Adrenal gland (tissue), 12 donors: ENCODE data around the gene XIRP2. TPM values are rescaled to one million over a fixed set of nuclear protein-coding genes. Genes with fewer than 3 reads are reported as not detected.

Experiments used
- DNase-seq, 7 donors: peaks; one replicate each; pipeline ENCODE4 v3.0.0-alpha.2; 2019 to 2020
- H3K27ac ChIP-seq, 5 donors: fragments of 200-600 bp; sonication (generic) in 4 of 5; 1 replicate in 3 of 5; 2 replicates in 2 of 5; pipeline versions ENCODE4 v1.5.1 to v1.8.0; 2016 to 2020; ENCODE audit warnings: mild to moderate bottlenecking in 1 of 5
- H3K27me3 ChIP-seq: fragments of 200-600 bp; 2 replicates; pipeline ENCODE4 v1.8.0; 2021
- H3K36me3 ChIP-seq, 2 donors: fragments of 200-600 bp; replicated peaks in 1 of 2; 1 replicate in 1 of 2; 2 replicates in 1 of 2; pipeline versions ENCODE4 v1.5.1 to v1.8.0; 2018 to 2022
- H3K4me1 ChIP-seq, 2 donors: fragments of 200-600 bp; replicated peaks in 1 of 2; 1 replicate in 1 of 2; 2 replicates in 1 of 2; pipeline versions ENCODE4 v1.5.1 to v1.8.0; 2018 to 2021
- H3K4me3 ChIP-seq, 4 donors: fragments of 200-600 bp; sonication (generic) in 3 of 4; one replicate each; pipeline ENCODE4 v1.5.1; 2016 to 2018
- H3K9me3 ChIP-seq, 3 donors: fragments of 200-600 bp; sonication (generic) in 1 of 3; replicated peaks in 1 of 3; 1 replicate in 2 of 3; 2 replicates in 1 of 3; pipeline versions ENCODE4 v1.5.1 to v1.8.0; 2016 to 2021
- CTCF ChIP-seq, 6 experiments: fragments of 450-650 bp in 4 of 6; fragments of 200-600 bp in 2 of 6; sonication (generic) in 1 of 6; IDR thresholded peaks; 1 replicate in 5 of 6; 2 replicates in 1 of 6; pipeline versions ENCODE4 v1.5.1 to v1.8.0; 2016 to 2021; ENCODE audit warnings: antibody characterized with exemption in 6 of 6, mild to moderate bottlenecking in 2 of 6, moderate library complexity in 1 of 6
- POLR2A ChIP-seq, 2 donors: fragments of 450-650 bp; IDR thresholded peaks; one replicate each; pipeline ENCODE4 v1.6.1; 2017; ENCODE audit warnings: antibody characterized with exemption in 2 of 2, mild to moderate bottlenecking in 2 of 2, moderate library complexity in 1 of 2
- WGBS, 4 donors: extraction: QIAGEN DNeasy Blood & Tissue Kit in 2 of 4; methylation state at CpG; one replicate each; pipeline versions ENCODE4 v1.1.5 to v1.1.7; 2013 to 2017; 5-methylcytosine and 5-hydroxymethylcytosine counted together
- intact Hi-C, 2 donors: fragments of 100-400 bp; cut with DNase I; formaldehyde crosslinking; loops; one replicate each; pipeline versions ENCODE4 v1.14.1 to v1.15.0; 2022 to 2023
- polyA plus RNA-seq, 3 donors: library from polyadenylated mRNA; stranded (reverse); fragments of 200-250 nt in 2 of 3; fragments of 350-450 nt in 1 of 3; fragmentation: Illumina TruSeq in 1 of 3; extraction: RNeasy Lipid Tissue Mini Kit (QIAGEN cat#74804) in 1 of 3; gene quantifications; one replicate each; pipeline ENCODE4 v1.2.3, GENCODE V29; 2013 to 2014
- total RNA-seq, 9 donors: library from RNA; depleted of rRNA in 4 of 9; stranded (reverse); fragments of >200 nt in 4 of 9; fragments of 120-200 nt in 1 of 9; fragmentation: NEBNext Ultra II Directional in 1 of 9; extraction: Animal tissue kit (Norgen Biotek cat#: 25700) in 1 of 9; gene quantifications; one replicate each; pipeline versions ENCODE4 v1.1.0 to v1.2.4, GENCODE V29; 2013 to 2023
- donor health status: healthy with polysubstance abuse.
- donor health status: Bipolar disorder and iron deficiency.
- donor health status: DM: yes; HTN: yes; CAD: no.
- donor health status: DM: no; HTN: no; CAD: no.
- donor health status: DM: no; HTN: no; CAD: no.
- donor health status: DM: yes; HTN: yes; CAD: no.

The XIRP2 gene
- total and polyA plus RNA-seq, 12 donors, result 0.06 to 1.3 (median 0.17) TPM; not detected in 7

- 79 to 81% (median 80%) methylated on average over 6 of the region's 6 CpGs for WGBS, 4 donors
- Histone ChIP-seq H3K36me3 (no peaks in the 10 kb centered on the region), H3K9me3 (no peaks in the 10 kb centered on the region), H3K27me3 (no peaks in the 10 kb centered on the region), H3K4me3 (no peak overlapping the region), H3K27ac (no peak overlapping the region), H3K4me1 (no peaks in the 10 kb centered on the region)
- intact Hi-C loops, result no loop called here
- DNase-seq, result no peak
- no peak for TF ChIP-seq POLR2A (IDR thresholded peaks at IDR 0.05)
Measured at GRCh38 chr2:167140330-167140729, 252.1 kb downstream of the XIRP2 start.

- intact Hi-C loops, result no loop called here
Measured at GRCh38 chr2:167140767-167141166, 252.5 kb downstream of the XIRP2 start.

GRCh38 chr2:167142554-167142953, 254.3 kb downstream of the XIRP2 start:
- no peak overlapping the region for H3K4me3 ChIP-seq
- intact Hi-C loops, result no loop called here
- H3K36me3 ChIP-seq, result no peaks in the 10 kb centered on the region
- no peak for DNase-seq
- H3K9me3 ChIP-seq, result no peaks in the 10 kb centered on the region
- H3K27me3 ChIP-seq, result no peaks in the 10 kb centered on the region
- no peaks in the 10 kb centered on the region for H3K4me1 ChIP-seq
- no peak overlapping the region for H3K27ac ChIP-seq
- TF ChIP-seq CTCF (IDR thresholded peaks at IDR 0.05) (no peak), POLR2A (IDR thresholded peaks at IDR 0.05) (no peak)
- 46 to 71% (median 65%) methylated on average over 2 of the region's 2 CpGs for WGBS, 4 donors

More at GRCh38 chr2:167140767-167141166, 252.5 kb downstream of the XIRP2 start:
- H3K9me3 ChIP-seq, result no peaks in the 10 kb centered on the region
- 47 to 64% (median 52%) methylated on average over 4 of the region's 4 CpGs for WGBS, 4 donors
- H3K4me3 ChIP-seq, result no peak overlapping the region
- no peak for DNase-seq
- TF ChIP-seq POLR2A (IDR thresholded peaks at IDR 0.05), result no peak
- no peak for TF ChIP-seq CTCF (IDR thresholded peaks at IDR 0.05)
- H3K27ac ChIP-seq, result no peak overlapping the region
- no peaks in the 10 kb centered on the region for H3K4me1 ChIP-seq
- no peaks in the 10 kb centered on the region for H3K36me3 ChIP-seq
- no peaks in the 10 kb centered on the region for H3K27me3 ChIP-seq

GRCh38 chr2:167144179-167144898, 256.1 kb downstream of the XIRP2 start:
- WGBS, 4 donors, result 35 to 44% (median 40%) methylated on average over 5 of the region's 5 CpGs

More at GRCh38 chr2:167144179-167144898, 256.1 kb downstream of the XIRP2 start:
- TF ChIP-seq CTCF (IDR thresholded peaks at IDR 0.05) (no peak), POLR2A (IDR thresholded peaks at IDR 0.05) (no peak)
- Histone ChIP-seq H3K36me3 (no peaks in the 10 kb centered on the region), H3K4me1 (no peaks in the 10 kb centered on the region), H3K9me3 (no peaks in the 10 kb centered on the region), H3K27me3 (no peaks in the 10 kb centered on the region), H3K4me3 (no peak overlapping the region), H3K27ac (no peak overlapping the region)
- intact Hi-C loops, result no loop called here
- DNase-seq, result no peak
